PFSK-1 (cell line): ENCODE measurements around the gene NPM1.

Experiments
- FOXP2 ChIP-seq: optimal IDR thresholded peaks from 2 replicates; pipeline ENCODE3; 2011; ENCODE audit warnings: borderline replicate concordance, control low read depth, inconsistent platforms; ENCODE audit not compliant: insufficient read depth; ENCODE audit errors: extremely low read length, extremely low read depth
- POLR2AphosphoS5 ChIP-seq: IDR thresholded peaks from 2 replicates; pipeline ENCODE4 v1.6.1; 2012; ENCODE audit warnings: low read depth, mild to moderate bottlenecking, control low read depth, low read length, moderate library complexity
- SIN3A ChIP-seq: IDR thresholded peaks from 2 replicates; pipeline ENCODE4 v1.6.1; 2012; ENCODE audit warnings: mild to moderate bottlenecking, low read length, moderate library complexity, borderline replicate concordance; ENCODE audit not compliant: insufficient read depth
- TAF1 ChIP-seq: IDR thresholded peaks from 2 replicates; pipeline ENCODE4 v1.6.1; 2012; ENCODE audit warnings: low read length, control low read depth, borderline replicate concordance; ENCODE audit not compliant: insufficient read depth
- TF ChIP-seq, protein P1 (sequence below), 2 experiments: IDR thresholded peaks; 2 replicates each; pipeline versions ENCODE4 v1.6.1 to v1.8.0; 2011 to 2012; ENCODE audit warnings: low read depth in 2 of 2, low read length in 2 of 2, control low read depth in 1 of 2, inconsistent platforms in 1 of 2, mild to moderate bottlenecking in 1 of 2, moderate library complexity in 1 of 2; ENCODE audit not compliant: insufficient read depth in 1 of 2

The NPM1 gene

DNA sequence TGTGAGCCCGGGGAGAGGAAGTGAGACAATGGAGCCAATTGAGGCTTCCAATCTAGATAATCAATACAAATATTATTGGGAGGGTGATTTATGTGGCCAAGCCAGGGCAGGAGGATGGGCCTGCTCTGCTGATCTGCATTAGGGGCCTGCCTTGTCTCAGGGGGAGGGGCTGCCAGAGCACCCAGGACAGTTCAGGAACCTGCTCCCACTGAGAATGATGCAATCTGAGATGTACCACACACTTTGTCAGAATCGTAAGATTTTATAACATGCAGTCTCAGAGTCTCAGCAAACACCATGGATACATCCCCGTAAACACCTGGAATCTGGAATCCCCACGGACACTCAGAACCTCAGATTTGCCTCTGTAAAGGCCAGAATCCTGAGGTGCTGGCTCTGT, 51.1 kb downstream of the NPM1 start:
- TF ChIP-seq FOXP2 (no peak), SIN3A (no peak), POLR2AphosphoS5 (no peak), TAF1 (no peak)
- TF ChIP-seq, protein P1, sequence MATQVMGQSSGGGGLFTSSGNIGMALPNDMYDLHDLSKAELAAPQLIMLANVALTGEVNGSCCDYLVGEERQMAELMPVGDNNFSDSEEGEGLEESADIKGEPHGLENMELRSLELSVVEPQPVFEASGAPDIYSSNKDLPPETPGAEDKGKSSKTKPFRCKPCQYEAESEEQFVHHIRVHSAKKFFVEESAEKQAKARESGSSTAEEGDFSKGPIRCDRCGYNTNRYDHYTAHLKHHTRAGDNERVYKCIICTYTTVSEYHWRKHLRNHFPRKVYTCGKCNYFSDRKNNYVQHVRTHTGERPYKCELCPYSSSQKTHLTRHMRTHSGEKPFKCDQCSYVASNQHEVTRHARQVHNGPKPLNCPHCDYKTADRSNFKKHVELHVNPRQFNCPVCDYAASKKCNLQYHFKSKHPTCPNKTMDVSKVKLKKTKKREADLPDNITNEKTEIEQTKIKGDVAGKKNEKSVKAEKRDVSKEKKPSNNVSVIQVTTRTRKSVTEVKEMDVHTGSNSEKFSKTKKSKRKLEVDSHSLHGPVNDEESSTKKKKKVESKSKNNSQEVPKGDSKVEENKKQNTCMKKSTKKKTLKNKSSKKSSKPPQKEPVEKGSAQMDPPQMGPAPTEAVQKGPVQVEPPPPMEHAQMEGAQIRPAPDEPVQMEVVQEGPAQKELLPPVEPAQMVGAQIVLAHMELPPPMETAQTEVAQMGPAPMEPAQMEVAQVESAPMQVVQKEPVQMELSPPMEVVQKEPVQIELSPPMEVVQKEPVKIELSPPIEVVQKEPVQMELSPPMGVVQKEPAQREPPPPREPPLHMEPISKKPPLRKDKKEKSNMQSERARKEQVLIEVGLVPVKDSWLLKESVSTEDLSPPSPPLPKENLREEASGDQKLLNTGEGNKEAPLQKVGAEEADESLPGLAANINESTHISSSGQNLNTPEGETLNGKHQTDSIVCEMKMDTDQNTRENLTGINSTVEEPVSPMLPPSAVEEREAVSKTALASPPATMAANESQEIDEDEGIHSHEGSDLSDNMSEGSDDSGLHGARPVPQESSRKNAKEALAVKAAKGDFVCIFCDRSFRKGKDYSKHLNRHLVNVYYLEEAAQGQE (IDR thresholded peaks at IDR 0.05; ENCODE audit: insufficient read depth in 1 of 2, low read depth in 2 of 2, low read length in 2 of 2): no peak

DNA sequence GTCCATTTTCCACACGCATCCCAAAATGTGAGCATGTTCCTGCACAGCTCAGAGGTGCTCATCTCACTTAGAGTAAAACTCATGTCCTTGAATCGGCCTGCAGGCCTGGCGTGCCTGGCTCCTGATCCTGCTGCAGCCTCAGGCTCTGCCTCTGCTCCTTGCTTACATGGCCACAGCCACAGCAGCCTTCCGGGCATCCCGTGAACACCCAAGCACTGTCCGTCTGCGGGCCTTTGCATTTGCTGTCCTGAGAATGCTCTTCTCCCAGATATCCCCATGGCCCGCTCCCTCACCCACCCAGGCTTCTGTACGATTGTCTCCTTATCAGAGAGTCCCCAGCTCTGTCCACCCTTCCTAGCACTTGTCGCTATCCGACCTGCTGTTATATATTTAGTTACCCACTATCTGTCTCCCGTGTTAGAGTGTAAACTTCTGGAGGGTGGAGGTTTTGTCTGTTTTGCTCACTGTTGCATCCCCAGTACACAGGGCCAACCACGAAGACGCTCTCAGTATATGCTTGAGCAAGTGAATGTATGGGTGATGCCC, 53.7 kb downstream of the NPM1 start:
- TF ChIP-seq POLR2AphosphoS5: no peak
- TF ChIP-seq TAF1: no peak
- no peak for TF ChIP-seq SIN3A
- TF ChIP-seq FOXP2: no peak
- TF ChIP-seq, protein P1 (IDR thresholded peaks at IDR 0.05; ENCODE audit: insufficient read depth in 1 of 2, low read depth in 2 of 2, low read length in 2 of 2): no peak

DNA sequence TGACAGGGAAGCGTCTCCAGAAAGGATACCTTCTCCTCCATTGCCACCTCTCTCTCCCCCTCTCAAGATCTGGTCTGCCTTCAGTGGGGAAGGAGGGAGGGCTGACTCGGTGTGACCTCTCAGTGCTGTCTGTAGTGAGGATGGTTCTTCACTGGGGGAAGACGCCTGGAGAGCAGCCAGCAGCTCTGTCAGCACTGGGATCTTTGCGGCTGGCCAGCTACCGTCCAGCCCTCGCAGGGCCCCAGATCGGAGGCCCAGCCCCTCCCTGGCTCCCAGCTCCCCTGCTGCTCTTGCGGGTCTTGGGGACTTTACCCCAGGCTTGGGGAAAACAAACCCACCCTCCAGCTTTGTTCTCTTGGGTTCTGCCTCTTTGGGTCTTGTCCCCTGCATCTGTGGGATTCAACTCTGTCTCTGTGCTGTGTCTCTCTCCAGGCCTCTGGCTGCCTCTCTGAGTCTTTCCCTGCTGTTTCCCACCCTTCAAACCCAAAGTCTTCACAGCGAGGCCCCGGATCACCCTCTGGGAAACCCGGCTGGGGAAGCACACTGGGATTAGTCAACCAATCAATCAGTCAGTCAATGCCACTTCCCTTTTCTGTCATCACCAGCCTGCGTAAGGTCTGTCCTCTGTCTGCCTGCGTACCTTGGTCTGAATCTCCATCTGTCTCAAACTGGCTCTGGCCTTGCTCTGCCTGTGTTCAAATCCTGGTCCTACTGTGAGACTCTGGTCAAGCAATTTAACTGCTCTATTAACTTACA, 54.8 kb downstream of the NPM1 start:
- TF ChIP-seq FOXP2: no peak

DNA sequence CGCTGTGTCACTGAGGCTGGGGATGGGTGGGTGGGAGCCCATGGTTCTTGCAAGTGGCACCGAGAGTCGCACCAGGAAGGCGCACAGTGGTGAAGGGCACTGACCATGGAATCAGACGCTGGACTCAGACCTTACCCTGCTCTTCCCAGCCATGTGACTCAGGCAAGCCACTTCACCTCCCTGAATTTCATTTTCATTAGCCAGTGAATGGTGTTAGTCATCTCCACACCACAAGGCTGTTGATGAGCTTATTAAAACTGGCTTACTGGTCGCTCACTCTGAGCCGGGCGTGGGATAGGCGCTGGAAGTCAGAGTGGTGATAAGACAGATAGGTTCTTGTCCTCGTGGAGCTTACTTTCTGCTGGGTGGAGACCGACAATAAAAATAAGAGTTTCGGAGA, 56.9 kb downstream of the NPM1 start:
- TF ChIP-seq, protein P1 (IDR thresholded peaks at IDR 0.05; ENCODE audit: insufficient read depth in 1 of 2, low read depth in 2 of 2, low read length in 2 of 2): no peak
- TF ChIP-seq SIN3A (no peak), TAF1 (no peak)

DNA sequence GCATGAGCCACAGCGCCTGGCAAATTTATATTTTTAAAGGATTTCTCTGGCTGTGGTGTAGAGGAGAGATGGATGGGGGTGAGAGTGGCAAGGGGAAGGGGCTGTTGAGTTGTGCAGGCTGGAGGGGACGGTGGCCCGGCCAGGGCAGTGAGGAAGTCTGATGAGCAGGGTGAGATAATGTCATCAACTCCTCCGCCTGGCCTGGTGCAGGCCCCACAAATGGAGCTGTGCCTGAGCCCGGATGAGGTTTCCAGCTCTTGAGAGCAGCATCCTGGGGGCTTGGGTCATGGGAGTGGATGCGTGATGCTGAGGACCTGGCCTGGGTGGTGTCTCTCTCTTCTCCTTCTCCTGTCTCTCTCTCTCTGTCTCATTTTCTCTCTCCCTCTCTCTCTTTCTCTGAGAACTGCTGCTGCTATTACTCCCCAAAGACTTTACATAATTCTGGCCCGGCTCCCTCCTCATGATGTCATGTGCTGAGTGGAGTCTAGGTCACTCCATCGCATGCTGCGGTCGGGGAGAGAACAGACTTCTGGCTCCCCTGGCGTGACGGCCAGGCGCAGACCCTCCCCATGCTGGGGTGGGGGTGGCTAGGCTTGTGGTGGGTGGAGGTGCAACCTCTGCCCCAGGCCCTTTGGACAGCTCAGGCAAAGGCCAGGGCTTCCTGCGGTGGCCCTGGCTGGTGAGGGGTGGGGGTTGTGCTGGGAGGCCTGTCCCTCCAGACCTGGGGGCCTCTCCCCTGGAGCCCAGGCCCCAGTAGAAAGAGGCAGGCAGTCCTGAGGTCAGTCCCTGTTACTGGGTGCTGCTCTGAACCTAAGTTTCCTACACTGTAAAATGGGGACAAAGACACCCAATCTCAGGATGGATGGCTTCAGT, 58.2 kb downstream of the NPM1 start:
- peak; percentile 22 for TF ChIP-seq FOXP2
- TF ChIP-seq, protein P1 (IDR thresholded peaks at IDR 0.05; ENCODE audit: insufficient read depth in 1 of 2, low read depth in 2 of 2, low read length in 2 of 2): no peak
